ENCODE measurements around the gene LNX2. TPM values are rescaled to one million over a fixed set of nuclear protein-coding genes. Genes with fewer than 3 reads are reported as not detected.

The LNX2 gene
- total RNA-seq (2014; rRNA removed; shearing (Covaris generic)) = 8.1 and 8.2 TPM in 2 replicates

DNA sequence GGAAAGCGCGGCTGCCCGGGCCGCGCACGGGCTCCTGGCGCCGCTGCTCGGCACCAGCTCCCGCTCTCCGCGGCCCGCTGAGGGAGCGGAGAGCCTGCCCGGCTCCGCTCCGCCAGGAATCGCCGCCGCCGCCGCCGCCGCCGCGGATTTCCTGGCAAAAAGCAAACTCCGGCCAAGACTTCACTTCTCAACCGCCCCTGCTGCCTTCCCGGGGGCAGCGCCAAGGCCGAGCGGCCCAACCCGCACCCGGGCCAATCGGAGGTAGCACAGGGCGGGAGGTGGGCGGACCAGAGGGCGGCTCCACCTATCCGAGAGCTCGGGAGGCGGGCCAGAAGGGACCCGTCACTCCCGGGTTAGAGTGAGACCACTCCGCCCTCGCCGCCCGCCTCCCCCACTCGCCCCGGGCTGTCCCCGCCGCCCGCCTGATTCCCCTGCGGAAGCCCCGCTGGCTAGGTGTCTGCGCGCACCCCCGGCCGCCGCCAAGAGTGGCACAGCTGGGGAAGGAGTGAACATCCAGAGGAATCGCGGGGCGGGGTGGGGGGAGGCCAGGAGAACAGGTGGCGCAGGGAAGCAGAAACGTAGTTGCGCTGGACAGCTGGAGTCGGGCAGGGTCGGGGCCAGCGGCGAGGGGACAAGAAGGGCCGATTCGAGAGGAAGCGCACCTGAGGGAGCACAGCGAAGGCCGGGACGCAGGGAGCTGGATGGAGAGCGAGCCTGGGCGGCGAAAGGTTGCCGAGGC lies at the start of gene LNX2:
LNX2 (minus strand) TSS at position 153 of the 739 bp plus-strand sequence. CDS start 38,826 bp downstream, outside the sequence.
- Histone ChIP-seq H3K9me3 (replicated peaks) (no peaks in the 10 kb centered on the region), H3K4me3 (peak within 1 kb of the TSS; percentile 94), H3K36me3 (peaks cover 28% of the 10 kb centered on the region), H3K27ac (peak within 1 kb of the TSS; percentile 54), H3K27me3 (replicated peaks) (no peaks in the 10 kb centered on the region), H3K4me1 (replicated peaks) (peaks cover 6% of the 10 kb centered on the region)
- DNase-seq (ENCODE audit: low read depth in 1 of 2, low spot score in 2 of 2) = peak; percentile 91 to 95

GRCh38 chr13:27667946-27668345 lies 47.6 kb upstream of the LNX2 start:
- no peak overlapping the region for H3K4me3 ChIP-seq

GRCh38 chr13:27666951-27667350 lies 46.6 kb upstream of the LNX2 start:
- Histone ChIP-seq H3K27me3 (replicated peaks) (no peaks in the 10 kb centered on the region), H3K4me3 (no peak overlapping the region), H3K36me3 (no peaks in the 10 kb centered on the region), H3K4me1 (replicated peaks) (no peaks in the 10 kb centered on the region), H3K9me3 (replicated peaks) (no peaks in the 10 kb centered on the region), H3K27ac (no peak overlapping the region)
- no peak for DNase-seq (ENCODE audit: low read depth in 1 of 2, low spot score in 2 of 2)

More at GRCh38 chr13:27667946-27668345, 47.6 kb upstream of the LNX2 start:
- Histone ChIP-seq H3K4me1 (replicated peaks) (no peaks in the 10 kb centered on the region), H3K27me3 (replicated peaks) (no peaks in the 10 kb centered on the region), H3K9me3 (replicated peaks) (no peaks in the 10 kb centered on the region), H3K27ac (no peak overlapping the region), H3K36me3 (no peaks in the 10 kb centered on the region)
- DNase-seq (ENCODE audit: low read depth in 1 of 2, low spot score in 2 of 2) = no peak

- no peak overlapping the region for H3K27ac ChIP-seq
- no peak for DNase-seq (ENCODE audit: low read depth in 1 of 2, low spot score in 2 of 2)
- H3K27me3 ChIP-seq (replicated peaks) = no peaks in the 10 kb centered on the region
- H3K36me3 ChIP-seq = no peaks in the 10 kb centered on the region
- H3K4me3 ChIP-seq = no peak overlapping the region
- H3K4me1 ChIP-seq (replicated peaks) = no peaks in the 10 kb centered on the region
- no peaks in the 10 kb centered on the region for H3K9me3 ChIP-seq (replicated peaks)
Measured at GRCh38 chr13:27665761-27666160, 45.4 kb upstream of the LNX2 start.

GRCh38 chr13:27665333-27665732 lies 45.0 kb upstream of the LNX2 start:
- Histone ChIP-seq H3K27ac (no peak overlapping the region), H3K4me1 (replicated peaks) (no peaks in the 10 kb centered on the region), H3K9me3 (replicated peaks) (no peaks in the 10 kb centered on the region), H3K4me3 (no peak overlapping the region), H3K27me3 (replicated peaks) (no peaks in the 10 kb centered on the region), H3K36me3 (no peaks in the 10 kb centered on the region)
- DNase-seq (ENCODE audit: low read depth in 1 of 2, low spot score in 2 of 2) = no peak

DNA sequence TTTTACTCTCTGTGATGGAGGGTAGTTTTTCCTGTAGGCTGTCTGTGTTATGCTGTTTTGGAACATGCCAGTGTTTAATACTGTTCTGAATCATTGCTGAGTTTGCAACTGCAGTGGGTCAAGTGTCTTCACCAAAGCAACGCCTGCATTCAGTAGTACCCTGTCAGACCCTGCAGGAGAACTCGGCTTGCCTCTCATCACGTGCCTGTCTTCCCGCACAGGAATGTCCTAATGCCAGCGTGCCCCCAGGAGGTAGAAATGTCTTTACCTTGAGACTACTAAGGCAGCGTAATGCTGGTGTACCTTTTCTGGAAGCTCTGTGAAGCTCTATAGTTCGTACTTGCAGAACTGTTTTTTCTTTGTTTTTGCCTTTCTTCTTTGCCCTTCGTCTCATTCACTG lies 43.6 kb upstream of the LNX2 start:
- H3K27ac ChIP-seq = no peak overlapping the region
- no peaks in the 10 kb centered on the region for H3K9me3 ChIP-seq (replicated peaks)
- H3K27me3 ChIP-seq (replicated peaks) = no peaks in the 10 kb centered on the region
- no peaks in the 10 kb centered on the region for H3K36me3 ChIP-seq
- H3K4me3 ChIP-seq = no peak overlapping the region
- DNase-seq (ENCODE audit: low read depth in 1 of 2, low spot score in 2 of 2) = no peak
- no peaks in the 10 kb centered on the region for H3K4me1 ChIP-seq (replicated peaks)

GRCh38 chr13:27662738-27663470 lies 42.6 kb upstream of the LNX2 start:
- no peak overlapping the region for H3K27ac ChIP-seq
- H3K4me1 ChIP-seq (replicated peaks) = no peaks in the 10 kb centered on the region
- no peaks in the 10 kb centered on the region for H3K9me3 ChIP-seq (replicated peaks)
- no peaks in the 10 kb centered on the region for H3K36me3 ChIP-seq
- DNase-seq (ENCODE audit: low read depth in 1 of 2, low spot score in 2 of 2) = no peak
- H3K27me3 ChIP-seq (replicated peaks) = no peaks in the 10 kb centered on the region
- no peak overlapping the region for H3K4me3 ChIP-seq

GRCh38 chr13:27661017-27661416 lies 40.7 kb upstream of the LNX2 start:
- no peaks in the 10 kb centered on the region for H3K27me3 ChIP-seq (replicated peaks)
- no peak overlapping the region for H3K27ac ChIP-seq
- no peaks in the 10 kb centered on the region for H3K9me3 ChIP-seq (replicated peaks)
- H3K4me3 ChIP-seq = no peak overlapping the region
- no peak for DNase-seq (ENCODE audit: low read depth in 1 of 2, low spot score in 2 of 2)
- H3K36me3 ChIP-seq = no peaks in the 10 kb centered on the region
- H3K4me1 ChIP-seq (replicated peaks) = no peaks in the 10 kb centered on the region

DNA sequence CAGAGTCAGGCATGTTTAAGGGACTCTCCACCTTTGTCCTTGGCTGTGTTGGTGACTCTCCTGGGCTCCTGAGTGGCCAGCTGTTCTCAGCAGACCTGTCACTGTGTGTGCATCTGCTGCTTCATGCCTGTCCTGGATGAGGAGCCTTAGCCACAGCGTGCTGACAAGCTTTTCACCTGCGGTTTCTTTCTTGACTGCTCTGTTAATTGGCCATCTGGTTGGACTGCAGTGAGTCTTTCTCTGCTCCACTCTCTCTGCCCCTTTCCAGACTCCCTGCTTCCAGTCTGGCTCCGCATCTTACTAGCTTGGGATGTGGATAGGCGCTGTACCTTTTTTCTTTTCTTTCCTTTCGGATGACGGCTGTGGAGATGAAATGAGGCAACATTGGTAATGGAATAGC lies 40.2 kb upstream of the LNX2 start:
- H3K27ac ChIP-seq = no peak overlapping the region
- H3K4me1 ChIP-seq (replicated peaks) = no peaks in the 10 kb centered on the region
- H3K27me3 ChIP-seq (replicated peaks) = no peaks in the 10 kb centered on the region
- no peak overlapping the region for H3K4me3 ChIP-seq
- DNase-seq (ENCODE audit: low read depth in 1 of 2, low spot score in 2 of 2) = no peak
- no peaks in the 10 kb centered on the region for H3K36me3 ChIP-seq
- H3K9me3 ChIP-seq (replicated peaks) = no peaks in the 10 kb centered on the region

DNA sequence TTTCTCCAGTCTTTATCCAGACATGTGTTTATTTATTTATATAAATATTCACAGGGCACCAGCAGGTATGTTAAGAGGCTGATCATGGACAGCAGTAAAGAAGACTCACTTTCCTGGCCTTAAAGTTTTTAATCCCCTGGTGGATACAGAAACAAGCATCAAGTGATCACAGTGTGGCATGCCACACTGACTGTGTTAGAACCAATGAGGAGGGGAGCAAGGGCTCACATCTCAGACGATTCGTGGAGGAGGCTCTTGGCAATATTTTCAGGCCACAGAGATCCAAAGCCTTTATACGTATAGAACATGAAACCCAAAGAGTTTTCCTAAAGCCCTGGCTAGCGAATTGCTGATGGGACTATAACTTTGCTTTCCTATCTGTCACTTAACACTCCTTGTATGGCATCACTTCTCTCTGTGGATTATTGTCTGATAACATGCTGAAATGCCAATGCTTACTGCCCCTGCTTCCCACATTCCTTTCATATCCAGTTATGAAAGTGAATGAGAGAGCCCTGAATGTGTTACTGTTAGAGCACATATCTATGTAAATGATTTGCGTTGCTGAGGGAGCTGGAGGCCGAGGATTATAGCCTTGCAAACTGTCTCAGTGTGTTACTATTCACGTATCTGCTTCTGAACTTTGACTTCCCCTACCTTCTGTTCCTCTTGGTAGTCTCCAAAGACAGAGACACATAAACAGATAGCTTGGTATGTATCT lies 39.0 kb upstream of the LNX2 start:
- Histone ChIP-seq H3K9me3 (replicated peaks) (no peaks in the 10 kb centered on the region), H3K4me3 (no peak overlapping the region), H3K36me3 (no peaks in the 10 kb centered on the region), H3K4me1 (replicated peaks) (no peaks in the 10 kb centered on the region), H3K27me3 (replicated peaks) (no peaks in the 10 kb centered on the region), H3K27ac (no peak overlapping the region)
- DNase-seq (ENCODE audit: low read depth in 1 of 2, low spot score in 2 of 2) = no peak

GRCh38 chr13:27658546-27658945 lies 38.2 kb upstream of the LNX2 start:
- Histone ChIP-seq H3K27ac (no peak overlapping the region), H3K36me3 (no peaks in the 10 kb centered on the region), H3K9me3 (replicated peaks) (no peaks in the 10 kb centered on the region), H3K4me1 (replicated peaks) (no peaks in the 10 kb centered on the region), H3K4me3 (no peak overlapping the region), H3K27me3 (replicated peaks) (no peaks in the 10 kb centered on the region)
- DNase-seq (ENCODE audit: low read depth in 1 of 2, low spot score in 2 of 2) = no peak

- Histone ChIP-seq H3K27ac (no peak overlapping the region), H3K9me3 (replicated peaks) (no peaks in the 10 kb centered on the region), H3K4me3 (no peak overlapping the region), H3K36me3 (no peaks in the 10 kb centered on the region), H3K4me1 (replicated peaks) (no peaks in the 10 kb centered on the region), H3K27me3 (replicated peaks) (no peaks in the 10 kb centered on the region)
- no peak for DNase-seq (ENCODE audit: low read depth in 1 of 2, low spot score in 2 of 2)
Measured at GRCh38 chr13:27657724-27658123, 37.4 kb upstream of the LNX2 start.

GRCh38 chr13:27654816-27655215 lies 34.5 kb upstream of the LNX2 start:
- DNase-seq (ENCODE audit: low read depth in 1 of 2, low spot score in 2 of 2) = no peak
- no peaks in the 10 kb centered on the region for H3K27me3 ChIP-seq (replicated peaks)
- H3K27ac ChIP-seq = no peak overlapping the region
- H3K9me3 ChIP-seq (replicated peaks) = no peaks in the 10 kb centered on the region
- no peaks in the 10 kb centered on the region for H3K4me1 ChIP-seq (replicated peaks)
- peaks cover 11% of the 10 kb centered on the region for H3K36me3 ChIP-seq
- H3K4me3 ChIP-seq = no peak overlapping the region

- no peak for DNase-seq (ENCODE audit: low read depth in 1 of 2, low spot score in 2 of 2)
- Histone ChIP-seq H3K27ac (no peak overlapping the region), H3K9me3 (replicated peaks) (no peaks in the 10 kb centered on the region), H3K36me3 (peaks cover 18% of the 10 kb centered on the region), H3K4me3 (no peak overlapping the region), H3K4me1 (replicated peaks) (no peaks in the 10 kb centered on the region), H3K27me3 (replicated peaks) (no peaks in the 10 kb centered on the region)
Measured at GRCh38 chr13:27654059-27654458, 33.7 kb upstream of the LNX2 start.
